Measurements from ENCODE around the gene KIAA1328. TPM values are rescaled to one million over a fixed set of nuclear protein-coding genes. Genes with fewer than 3 reads are reported as not detected.
A peak's percentile ranks its signal among the peaks of the same experiment; 100 is the strongest.

The KIAA1328 gene
- total RNA-seq, 6 experiments from 2014 or later: 2.0 to 4.5 (median 2.9) TPM

DNA sequence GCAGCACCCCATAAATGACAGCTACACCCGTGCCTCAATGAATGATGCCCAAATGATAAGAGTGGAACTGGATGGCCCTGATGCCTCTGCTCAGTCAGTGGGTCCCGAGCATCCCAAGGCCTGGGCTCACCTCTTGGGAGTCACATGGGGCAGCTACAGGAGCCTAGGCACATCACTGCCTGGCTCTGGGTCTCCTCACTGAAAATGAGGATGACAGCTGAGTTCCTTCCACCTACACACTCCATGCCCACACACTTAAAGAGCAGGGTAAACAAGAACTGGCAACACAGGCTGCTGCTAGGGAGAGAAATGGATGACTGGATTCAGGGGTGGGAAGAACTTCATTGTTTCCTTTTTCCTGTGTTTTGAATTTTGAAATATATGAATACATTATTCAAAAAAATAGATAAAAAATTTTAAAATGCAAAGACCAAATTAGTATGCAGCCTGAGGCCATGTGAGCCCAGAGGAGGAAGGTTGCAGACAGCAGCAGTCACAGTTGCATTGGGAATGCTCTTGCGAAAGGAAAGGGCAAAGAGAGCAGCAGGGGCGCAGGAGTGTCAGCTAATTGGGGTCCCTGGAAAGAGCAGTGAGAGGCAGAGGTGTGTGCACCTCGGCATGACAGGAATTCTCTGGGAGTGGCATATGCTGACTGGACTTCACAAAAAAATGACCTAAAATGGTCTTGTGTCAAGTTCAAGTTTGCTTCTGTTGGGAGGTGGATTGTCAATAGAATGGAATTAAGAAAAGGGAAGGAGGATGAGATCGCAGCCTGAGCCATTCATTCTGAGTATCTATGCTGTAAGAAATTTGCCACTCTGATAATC lies 409.6 kb downstream of the KIAA1328 start:
- H3K4me1 ChIP-seq: no peaks in the 10 kb centered on the region
- H3K4me3 ChIP-seq: no peak overlapping the region
- no peak overlapping the region for H3K27ac ChIP-seq
- no peaks in the 10 kb centered on the region for H3K27me3 ChIP-seq
- WGBS (ENCODE audit: insufficient coverage, low coverage, low lambda C conversion rate, missing lambda C conversion rate): 65% methylated on average over 6 of the region's 6 CpGs
- no peak for ATAC-seq
- intact Hi-C loops (cut with DNase I): no loop called here
- H3K9me3 ChIP-seq: no peaks in the 10 kb centered on the region
- peak in 1 of 3 donors; percentile 32 for DNase-seq
- H3K36me3 ChIP-seq: no peaks in the 10 kb centered on the region
- TF ChIP-seq, protein P1, sequence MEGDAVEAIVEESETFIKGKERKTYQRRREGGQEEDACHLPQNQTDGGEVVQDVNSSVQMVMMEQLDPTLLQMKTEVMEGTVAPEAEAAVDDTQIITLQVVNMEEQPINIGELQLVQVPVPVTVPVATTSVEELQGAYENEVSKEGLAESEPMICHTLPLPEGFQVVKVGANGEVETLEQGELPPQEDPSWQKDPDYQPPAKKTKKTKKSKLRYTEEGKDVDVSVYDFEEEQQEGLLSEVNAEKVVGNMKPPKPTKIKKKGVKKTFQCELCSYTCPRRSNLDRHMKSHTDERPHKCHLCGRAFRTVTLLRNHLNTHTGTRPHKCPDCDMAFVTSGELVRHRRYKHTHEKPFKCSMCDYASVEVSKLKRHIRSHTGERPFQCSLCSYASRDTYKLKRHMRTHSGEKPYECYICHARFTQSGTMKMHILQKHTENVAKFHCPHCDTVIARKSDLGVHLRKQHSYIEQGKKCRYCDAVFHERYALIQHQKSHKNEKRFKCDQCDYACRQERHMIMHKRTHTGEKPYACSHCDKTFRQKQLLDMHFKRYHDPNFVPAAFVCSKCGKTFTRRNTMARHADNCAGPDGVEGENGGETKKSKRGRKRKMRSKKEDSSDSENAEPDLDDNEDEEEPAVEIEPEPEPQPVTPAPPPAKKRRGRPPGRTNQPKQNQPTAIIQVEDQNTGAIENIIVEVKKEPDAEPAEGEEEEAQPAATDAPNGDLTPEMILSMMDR (IDR thresholded peaks at IDR 0.05): no peak
- TF ChIP-seq POLR2A (IDR thresholded peaks at IDR 0.05): no peak

DNA sequence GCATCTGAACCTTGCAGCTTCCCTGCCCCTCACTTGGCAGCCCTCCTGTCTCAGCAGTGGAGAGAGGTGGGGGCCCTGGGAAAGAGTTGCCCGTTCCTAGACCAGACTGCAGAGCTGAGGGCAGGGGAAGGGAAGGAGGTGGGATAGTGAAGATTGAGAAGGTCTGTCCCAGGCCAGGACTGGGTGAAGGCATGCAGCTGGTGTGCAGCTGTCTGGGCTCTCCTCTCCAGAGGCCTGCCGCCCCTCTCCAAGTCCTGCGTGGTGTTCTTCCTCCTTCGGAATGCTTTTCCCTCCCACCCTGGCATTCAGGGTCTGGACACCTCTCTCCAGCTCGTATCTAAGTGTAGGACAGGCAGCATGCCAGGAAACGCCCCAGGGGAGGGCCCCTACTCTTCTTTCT lies 413.2 kb downstream of the KIAA1328 start:
- ATAC-seq (peak in 1 of 4 donors; percentile 13), DNase-seq (no peak)
- H3K4me1 ChIP-seq: no peaks in the 10 kb centered on the region
- no peaks in the 10 kb centered on the region for H3K9me3 ChIP-seq
- WGBS (ENCODE audit: insufficient coverage, low coverage, low lambda C conversion rate, missing lambda C conversion rate): 32% methylated on average over 3 of the region's 6 CpGs
- H3K36me3 ChIP-seq: no peaks in the 10 kb centered on the region
- TF ChIP-seq, protein P1 (IDR thresholded peaks at IDR 0.05): no peak
- no peak for TF ChIP-seq POLR2A (IDR thresholded peaks at IDR 0.05)
- no peak overlapping the region for H3K27ac ChIP-seq
- intact Hi-C loops (cut with DNase I): no loop called here
- H3K27me3 ChIP-seq: peaks cover 0 to 2% of the 10 kb centered on the region in 2 donors
- no peak overlapping the region for H3K4me3 ChIP-seq

DNA sequence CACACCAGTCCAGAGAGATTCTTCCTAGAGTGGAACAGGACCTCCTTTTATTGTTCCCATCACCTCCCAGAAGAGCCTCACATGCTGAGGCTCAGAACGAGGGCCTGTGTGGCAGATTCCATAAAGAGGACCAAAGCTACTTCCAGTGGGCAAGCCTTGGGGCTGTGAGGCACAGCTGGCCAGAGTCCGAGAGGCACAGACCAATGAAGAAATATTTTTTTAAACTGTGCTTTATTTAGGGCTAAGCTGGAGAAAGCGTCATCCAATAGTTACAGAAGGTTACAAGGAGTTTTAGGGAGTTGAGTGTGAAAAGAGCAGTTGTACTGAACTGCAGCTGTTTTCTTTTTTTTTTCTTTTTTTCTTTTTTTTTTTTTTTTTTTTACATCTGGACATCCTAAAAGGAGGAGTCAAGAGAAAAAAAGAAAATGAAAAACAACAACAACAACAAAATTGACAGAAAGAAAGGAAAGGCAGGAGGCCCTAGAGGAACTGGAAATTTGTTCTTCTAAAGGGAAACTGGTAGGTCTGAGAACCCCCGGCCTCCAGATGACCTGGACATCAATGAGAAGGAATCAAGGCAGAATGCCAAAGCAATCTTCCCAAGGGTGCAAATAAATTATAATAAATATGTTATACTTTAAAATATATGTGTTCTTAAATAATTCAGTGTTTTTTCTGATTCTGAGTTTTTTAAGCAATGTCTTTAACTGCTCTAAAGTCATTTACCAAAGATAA lies 414.1 kb downstream of the KIAA1328 start:
- WGBS (ENCODE audit: insufficient coverage, low coverage, low lambda C conversion rate, missing lambda C conversion rate): 87% methylated on average over 3 of the region's 4 CpGs
- no peak for TF ChIP-seq POLR2A (IDR thresholded peaks at IDR 0.05)
- TF ChIP-seq, protein P1 (IDR thresholded peaks at IDR 0.05): no peak
- Histone ChIP-seq H3K4me3 (no peak overlapping the region), H3K36me3 (no peaks in the 10 kb centered on the region), H3K4me1 (no peaks in the 10 kb centered on the region), H3K27me3 (peaks cover 0 to 2% of the 10 kb centered on the region in 2 donors), H3K27ac (no peak overlapping the region), H3K9me3 (no peaks in the 10 kb centered on the region)
- intact Hi-C loops (cut with DNase I): no loop called here
- ATAC-seq (no peak), DNase-seq (no peak)

DNA sequence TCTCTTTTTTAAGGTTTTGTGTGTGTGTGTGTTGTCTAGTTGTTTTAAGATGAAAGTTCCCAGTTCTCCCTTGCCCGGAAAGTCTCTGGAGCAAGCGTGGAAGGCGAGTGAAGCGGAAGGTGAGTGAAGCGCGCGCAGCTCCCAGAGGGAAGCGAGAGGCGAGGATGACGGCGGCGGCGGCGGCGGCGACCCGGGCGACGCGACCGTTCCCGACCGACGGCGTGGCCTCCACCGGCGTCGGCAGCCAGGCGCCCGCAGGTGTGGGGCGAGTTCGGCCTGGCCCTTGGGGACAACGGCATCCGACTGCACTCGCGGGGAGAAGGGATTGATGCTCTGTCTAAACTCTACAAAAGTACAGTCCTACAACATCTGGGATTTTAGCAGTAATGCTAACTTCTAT lies 414.8 kb downstream of the KIAA1328 start:
- 16% methylated on average over 28 of the region's 36 CpGs for WGBS (ENCODE audit: insufficient coverage, low coverage, low lambda C conversion rate, missing lambda C conversion rate)
- H3K4me1 ChIP-seq: no peaks in the 10 kb centered on the region
- peaks cover 0 to 2% of the 10 kb centered on the region in 2 donors for H3K27me3 ChIP-seq
- ATAC-seq (no peak), DNase-seq (peak in 1 of 3 donors; percentile 44)
- H3K36me3 ChIP-seq: no peaks in the 10 kb centered on the region
- intact Hi-C loops (cut with DNase I): no loop called here
- no peaks in the 10 kb centered on the region for H3K9me3 ChIP-seq
- no peak overlapping the region for H3K4me3 ChIP-seq
- no peak for TF ChIP-seq POLR2A (IDR thresholded peaks at IDR 0.05)
- TF ChIP-seq, protein P1 (IDR thresholded peaks at IDR 0.05): no peak
- H3K27ac ChIP-seq: no peak overlapping the region

Measured in right lobe of liver (tissue), 6 donors.